Peyer's patch (tissue), 4 donors: ENCODE data around the gene VPS16.

ENCODE experiments used
- CTCF ChIP-seq, 6 experiments: fragments of 450-650 bp in 4 of 6; fragments of 200-600 bp in 2 of 6; sonication (generic) in 1 of 6; IDR thresholded peaks; one replicate each; pipeline ENCODE4 v1.5.1; 2017 to 2019; ENCODE audit warnings: antibody characterized with exemption in 6 of 6, mild to moderate bottlenecking in 3 of 6, moderate library complexity in 1 of 6
- POLR2A ChIP-seq, 2 donors: fragments of 450-650 bp; IDR thresholded peaks; one replicate each; pipeline ENCODE4 v1.5.1; 2017; ENCODE audit warnings: antibody characterized with exemption in 2 of 2, mild to moderate bottlenecking in 2 of 2, moderate library complexity in 2 of 2

DNA sequence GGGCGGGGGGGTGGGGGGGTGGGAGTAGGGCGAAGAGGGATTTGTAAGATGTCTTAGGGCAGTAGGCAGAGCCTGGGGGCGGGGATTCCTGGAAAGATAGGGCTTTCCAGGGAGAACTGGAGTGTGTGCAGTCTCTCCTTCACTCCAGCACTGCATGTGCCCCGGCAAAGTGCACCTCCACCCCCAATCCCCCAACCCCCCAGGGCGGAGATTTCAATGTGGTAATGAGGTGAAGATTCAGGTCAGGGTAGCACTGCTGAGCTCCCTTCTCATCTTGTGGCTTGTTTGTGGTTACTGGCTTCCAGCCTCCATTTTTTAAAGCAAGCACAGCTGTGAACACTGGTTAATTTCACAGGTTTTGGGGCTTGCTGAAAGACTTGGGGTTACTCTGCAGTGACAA, 18.5 kb upstream of the VPS16 start:
- no peak for TF ChIP-seq CTCF (IDR thresholded peaks at IDR 0.05)
- no peak for TF ChIP-seq POLR2A (IDR thresholded peaks at IDR 0.05)
